Measurements from ENCODE around the gene SURF2.

The SURF2 gene

DNA sequence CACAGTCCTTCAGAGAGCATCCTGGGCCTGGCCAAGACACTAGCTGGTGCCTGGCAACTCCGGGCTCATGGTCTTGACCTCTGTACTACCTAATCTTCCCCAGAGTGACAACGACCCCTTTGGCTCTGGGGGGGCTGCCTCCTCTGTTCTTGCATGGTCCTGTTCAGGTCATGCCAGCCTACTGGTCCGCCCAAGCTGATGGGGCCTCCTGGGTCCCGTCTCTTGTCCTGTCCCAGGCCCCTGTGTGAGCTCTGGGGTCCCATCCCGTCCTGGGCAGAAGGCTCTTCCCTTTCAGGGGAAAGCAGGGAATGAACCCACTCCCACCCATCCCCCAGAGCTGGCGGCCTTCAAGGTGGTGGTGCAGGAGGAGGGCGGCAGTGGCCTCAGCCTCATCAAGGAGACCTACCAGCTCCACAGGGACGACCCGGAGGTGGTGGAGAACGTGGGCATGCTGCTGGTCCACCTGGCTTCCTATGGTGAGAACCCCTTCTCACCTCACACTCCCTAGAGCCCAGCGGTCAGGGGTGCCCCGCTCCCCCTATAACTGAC is 48.2 kb downstream of the SURF2 start:
- no peak for DNase-seq

DNA sequence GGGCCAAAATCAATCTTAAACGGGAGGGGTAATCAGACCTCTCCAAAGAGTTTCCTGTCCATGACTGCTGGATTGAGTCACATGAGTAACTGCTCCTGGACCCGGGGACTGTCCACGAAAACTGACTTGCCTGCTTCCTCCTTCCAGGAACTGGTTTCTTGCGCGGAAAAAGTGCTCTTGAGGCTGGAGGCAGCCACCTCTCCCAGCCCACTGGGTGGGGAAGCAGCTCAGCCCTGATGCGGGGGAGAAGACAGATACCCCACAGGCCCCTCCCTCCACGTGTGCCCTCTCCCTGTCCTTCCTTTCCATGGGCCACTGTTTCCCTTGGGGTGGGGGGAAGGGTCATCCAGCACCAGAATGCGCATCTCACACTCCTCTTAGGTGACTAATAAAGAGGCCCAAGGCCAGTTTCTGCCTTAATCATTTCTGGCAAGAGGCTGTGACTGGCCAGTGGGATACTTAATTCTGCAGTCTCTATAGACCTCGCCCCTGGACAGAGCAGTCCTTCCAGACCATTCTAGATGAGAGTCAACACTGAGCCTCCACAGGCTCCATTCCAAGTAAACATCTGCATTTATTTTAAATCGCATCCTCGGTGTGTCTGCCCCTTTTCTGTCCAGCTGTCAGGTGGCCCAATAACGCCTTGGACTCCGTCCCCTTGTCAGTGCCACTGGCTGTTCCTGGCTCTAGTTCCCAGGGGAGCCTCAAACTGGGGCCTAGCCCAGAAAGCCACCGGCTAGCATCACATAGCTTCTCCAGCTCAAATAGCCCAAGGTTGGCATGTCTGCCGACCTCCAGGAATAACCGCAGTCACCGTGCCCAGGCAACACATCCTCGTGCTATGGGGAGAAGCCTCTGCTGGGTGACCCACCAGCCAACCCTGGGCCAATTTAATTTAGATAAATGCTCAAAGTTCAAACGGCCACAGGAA is 49.4 kb downstream of the SURF2 start:
- no peak for DNase-seq

DNA sequence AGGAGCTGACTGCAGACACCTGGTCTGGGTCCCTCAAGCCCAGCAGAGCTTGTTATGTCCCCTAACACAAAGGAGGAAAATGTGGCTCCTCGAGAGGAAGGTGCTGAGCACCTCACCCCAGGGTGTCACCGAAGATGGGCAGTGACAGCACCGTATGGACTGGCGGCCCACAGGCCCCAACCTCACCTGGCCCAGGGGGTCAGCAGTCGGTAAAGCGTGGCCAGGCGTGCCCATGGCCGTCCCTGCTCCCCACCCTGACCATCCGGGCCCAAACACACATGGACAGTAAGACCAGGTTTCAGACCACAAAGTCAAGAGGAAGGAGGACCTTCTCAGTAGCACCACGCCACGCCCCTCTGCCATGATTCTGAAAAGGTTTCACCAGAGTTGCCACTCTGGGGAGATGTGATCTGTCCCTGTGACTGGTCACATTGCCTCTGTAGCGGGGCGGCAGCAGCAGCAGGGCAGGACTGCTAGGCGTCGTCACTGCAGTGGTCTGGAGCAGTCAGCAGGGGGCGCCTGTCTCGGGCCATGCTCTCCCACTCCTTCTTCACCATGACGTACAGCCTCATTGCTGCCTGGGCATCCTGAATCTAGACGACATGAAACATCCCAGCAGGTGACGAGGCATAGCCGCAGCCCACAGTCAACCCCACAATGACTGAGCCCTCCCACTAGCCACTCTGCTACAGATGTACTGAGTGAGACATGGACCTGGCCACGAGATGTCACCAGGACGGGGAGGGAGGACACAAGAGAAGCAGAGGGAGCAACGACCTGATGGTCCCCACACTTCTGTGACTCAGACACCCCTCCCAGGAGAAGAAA is 50.3 kb downstream of the SURF2 start:
- DNase-seq: no peak

DNA sequence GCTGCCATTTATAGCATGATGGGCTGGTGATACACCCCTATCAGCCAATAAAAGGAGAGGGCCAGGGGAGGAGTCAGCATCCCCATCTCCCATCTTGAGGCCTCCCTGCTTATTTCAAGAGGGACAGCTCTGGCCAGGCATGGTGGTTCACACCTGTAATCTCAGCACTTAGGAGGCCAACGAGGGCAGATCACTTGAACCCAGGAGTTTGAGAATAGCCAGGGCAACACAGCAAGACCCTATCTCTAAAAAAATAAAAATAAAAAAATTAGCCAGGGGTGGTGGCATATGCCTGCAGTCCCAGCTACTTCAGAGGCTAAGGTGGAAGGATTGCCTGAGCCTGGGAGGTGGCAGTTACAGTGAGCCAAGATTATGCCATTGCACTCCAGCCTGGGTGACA is 51.7 kb downstream of the SURF2 start:
- no peak for DNase-seq
